Renal cortex interstitium (tissue), 11 donors: ENCODE data around the gene MARCHF6. TPM values are rescaled to one million over a fixed set of nuclear protein-coding genes. Genes with fewer than 3 reads are reported as not detected.
"Not testable (repeated sequence)": the region's sequence is repeated elsewhere in the genome, so short reads cannot be mapped to it uniquely, and the experiment has no call there.

ENCODE experiments used
- DNase-seq, 11 donors: peaks; one replicate each; pipeline ENCODE4 v3.0.0-alpha.2; 2013; ENCODE audit warnings: low read depth in 9 of 11, low spot score in 4 of 11; ENCODE audit errors: extremely low read depth in 1 of 11
- polyA plus RNA-seq, 3 donors: library from polyadenylated mRNA; unstranded; fragments of 120-200 nt; gene quantifications; one replicate each; pipeline ENCODE4 v1.2.1, GENCODE V29; 2013; ENCODE audit not compliant: insufficient read length in 3 of 3

Gene MARCHF6
- polyA plus RNA-seq, 3 donors = 174 to 227 (median 208) TPM

DNA sequence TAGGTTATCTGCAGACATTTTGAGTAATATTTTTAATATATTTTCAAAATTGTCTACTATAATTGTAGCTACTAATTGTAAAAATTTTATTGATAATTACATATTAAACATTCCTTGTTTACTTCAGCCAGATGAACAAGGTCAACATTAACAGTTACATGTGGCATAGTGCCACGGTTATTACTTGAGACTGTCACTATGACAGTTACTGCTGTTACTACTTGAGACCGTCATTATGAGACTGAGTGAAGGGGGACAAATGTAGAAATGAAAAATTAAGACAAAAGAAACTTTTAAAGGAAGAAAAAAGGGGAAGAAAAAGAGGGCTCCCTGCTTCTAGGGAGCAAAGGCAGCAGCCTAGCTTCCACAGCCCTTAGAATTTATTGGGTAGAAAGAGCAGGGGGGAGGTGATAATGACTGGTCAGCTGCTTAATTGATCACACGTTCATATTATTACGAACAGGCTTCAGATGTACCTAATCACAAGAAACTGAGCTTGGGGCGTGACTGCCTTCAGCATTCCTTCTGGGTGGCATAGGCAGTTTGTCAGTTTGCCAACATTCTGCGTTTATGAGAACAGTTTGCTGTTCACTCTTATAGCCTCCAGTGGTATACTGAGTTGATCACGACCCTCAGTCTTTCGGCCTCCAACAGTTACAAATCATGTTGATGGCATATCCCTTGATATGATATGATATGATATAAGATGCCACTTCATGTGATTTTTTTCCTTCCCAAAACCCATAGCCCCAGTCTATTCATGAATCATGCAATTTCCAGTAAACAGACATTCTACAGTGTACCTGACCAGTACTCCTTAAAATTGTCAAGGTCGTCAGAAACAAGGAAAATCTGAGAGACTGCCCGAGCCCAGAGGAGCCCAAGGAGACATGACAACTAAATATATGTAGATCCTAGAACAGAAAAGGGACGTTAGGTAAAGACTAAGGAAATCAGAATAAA, 13.1 kb downstream of the MARCHF6 start:
- DNase-seq = no peak

DNA sequence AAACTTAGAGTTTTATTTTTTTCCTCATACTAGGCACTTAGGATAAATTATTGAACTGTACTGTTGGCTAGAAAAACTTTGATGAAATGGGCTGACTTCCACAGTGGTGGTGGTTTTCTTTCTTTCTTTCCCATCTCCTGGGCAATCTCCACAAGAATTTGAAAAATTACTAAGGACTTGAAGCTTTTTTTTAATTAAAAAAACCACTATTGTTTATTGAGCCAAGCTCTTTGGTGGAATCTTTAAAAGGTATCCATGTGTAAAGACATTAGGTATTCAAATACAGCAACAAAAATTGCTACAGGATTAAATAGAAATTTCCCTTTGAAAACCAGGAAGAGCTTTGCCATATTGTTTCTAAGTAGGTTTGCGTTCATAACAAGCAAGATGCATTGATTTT, 14.1 kb downstream of the MARCHF6 start:
- DNase-seq = no peak

DNA sequence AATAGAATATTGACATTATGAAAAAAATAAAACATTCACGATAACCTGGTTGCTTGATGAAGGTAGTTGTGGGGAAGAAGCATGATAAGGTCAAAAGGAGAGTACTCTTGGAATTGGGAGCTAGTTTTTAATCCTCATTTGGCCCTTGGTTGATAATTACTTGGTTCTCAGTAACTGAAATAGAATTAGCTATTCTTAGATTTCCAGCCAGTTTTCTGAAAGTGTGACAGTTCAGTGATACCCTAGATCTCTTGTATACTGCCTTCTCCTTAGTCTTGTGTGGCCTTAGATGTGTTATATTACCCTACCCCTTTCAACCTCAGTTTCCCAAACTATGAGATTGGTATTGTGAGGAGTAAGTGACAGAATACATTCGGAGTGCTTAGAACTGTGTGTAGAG, 17.4 kb downstream of the MARCHF6 start:
- no peak for DNase-seq

DNA sequence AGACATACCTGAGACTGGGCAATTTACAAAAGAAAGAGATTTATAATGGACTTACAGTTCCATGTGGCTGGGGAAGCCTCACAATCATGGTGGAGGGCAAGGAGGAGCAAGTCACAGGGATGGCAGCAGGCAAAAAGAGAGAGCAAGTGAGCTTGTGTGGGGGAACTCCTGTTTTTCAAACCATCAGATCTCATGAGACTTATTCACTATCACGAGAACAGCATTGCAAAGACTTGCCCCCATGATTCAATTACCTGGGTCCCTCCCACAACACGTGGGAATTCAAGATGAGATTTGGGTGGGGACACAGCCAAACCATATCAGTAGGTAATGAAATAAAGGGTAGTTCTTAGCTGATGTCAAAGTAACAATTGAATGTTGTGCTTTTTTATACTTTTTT, 17.9 kb downstream of the MARCHF6 start:
- not testable (repeated sequence) for DNase-seq

DNA sequence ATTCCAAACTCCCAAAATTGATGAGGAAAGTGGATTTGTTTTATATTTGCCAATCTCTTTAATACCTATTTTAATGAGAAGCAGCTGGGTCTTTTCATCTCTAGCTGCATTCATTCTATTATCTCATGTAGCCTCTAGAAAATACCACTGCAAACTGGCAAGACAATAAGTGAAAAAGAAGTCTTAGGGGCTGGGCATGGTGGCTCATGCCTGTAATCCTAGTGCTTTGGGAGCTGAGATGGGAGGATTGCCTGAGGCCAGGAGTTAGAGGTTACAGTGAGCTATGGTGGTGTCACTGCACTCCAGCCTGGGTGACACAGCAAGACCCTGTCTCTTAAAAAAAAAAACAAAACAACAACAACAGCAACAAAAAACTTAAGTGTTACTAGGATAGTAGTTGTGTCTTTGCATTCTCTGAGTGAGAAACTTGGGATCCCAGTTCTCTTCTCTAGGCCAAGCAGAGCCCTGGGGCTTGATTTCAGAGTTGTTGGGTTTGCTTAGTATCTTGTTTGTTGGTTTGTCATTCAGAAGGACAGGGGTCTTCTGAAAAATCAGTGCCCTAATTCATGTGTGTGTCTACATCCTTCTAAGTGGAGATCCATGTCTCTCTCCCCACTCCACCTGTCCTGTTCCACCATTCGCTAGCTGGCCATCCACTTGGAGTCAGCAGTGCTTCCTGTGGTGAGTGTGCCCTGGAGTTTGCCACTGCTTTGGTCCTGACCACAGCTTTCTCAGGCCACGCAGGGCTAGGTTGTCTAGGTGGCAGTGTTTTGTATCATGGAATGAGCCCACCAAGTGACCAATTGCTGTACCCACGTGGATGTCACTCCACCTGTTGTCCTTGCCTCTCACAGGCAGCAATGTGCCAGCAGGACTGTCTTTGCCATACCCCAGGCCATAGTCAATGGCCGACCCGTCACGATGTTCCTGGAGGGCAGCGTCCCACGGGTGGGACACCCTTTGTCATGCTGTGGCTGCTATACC, 19.5 kb downstream of the MARCHF6 start:
- no peak for DNase-seq

DNA sequence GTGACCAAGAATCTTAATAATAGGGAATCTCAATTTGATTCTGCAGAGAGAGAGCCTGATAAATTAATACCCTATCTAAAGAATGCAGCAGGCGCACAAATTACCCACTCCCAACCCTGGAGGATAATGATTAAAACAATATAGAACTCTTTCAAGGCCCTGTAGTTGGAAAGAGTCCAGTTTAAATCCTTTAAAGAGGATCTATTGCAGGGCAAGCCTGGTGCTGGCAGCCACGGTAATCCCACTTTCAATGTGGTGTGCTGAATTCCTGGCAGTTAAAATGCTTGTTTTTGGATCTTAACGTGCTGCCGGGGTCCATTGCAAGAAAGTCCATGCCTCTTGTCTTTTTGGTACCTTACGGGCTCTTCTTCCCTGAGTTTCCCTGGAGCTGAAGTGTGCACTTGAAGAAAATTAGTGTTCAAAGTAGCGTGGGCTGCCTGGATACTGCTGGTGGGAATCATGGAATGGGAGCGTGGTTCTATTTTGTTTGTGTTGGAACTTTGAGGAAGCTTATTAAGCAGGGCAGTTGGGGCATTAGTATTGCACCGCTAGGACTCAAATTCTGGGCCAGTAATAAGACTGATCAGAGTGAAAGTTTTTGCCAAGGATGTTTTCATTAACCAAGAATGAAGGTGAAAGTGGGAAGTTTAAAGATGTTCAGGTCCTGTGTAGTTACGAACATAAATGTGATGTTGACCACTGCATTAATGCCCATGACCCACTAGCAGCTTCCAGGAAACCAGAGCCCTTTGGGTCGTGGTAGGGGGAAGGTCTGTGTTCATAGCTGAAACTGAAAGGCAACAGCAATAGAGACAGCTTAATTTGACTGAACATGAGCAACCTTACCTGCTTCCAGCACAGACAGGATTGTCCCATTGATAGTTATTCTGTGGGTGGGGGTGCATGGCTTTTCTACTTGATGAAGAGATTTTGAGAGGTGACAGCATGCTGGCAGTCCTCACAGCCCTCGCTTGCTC, 20.8 kb downstream of the MARCHF6 start:
- DNase-seq = no peak

DNA sequence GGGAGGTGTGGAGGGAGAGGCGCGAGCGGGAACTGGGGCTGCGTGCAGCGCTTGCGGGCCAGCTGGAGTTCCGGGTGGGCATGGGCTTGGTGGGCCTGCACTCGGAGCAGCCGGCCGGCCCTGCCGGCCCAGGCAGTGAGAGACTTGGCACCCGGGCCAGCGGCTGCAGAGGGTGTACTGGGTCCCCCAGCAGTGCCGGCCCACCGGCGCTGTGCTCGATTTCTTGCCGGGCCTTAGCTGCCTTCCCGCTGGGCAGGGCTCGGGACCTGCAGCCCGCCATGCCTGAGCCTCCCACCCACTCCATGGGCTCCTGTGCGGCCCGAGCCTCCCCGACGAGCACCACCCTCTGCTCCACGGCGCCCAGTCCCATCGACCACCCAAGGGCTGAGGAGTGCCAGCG, 21.7 kb downstream of the MARCHF6 start:
- not testable (repeated sequence) for DNase-seq

DNA sequence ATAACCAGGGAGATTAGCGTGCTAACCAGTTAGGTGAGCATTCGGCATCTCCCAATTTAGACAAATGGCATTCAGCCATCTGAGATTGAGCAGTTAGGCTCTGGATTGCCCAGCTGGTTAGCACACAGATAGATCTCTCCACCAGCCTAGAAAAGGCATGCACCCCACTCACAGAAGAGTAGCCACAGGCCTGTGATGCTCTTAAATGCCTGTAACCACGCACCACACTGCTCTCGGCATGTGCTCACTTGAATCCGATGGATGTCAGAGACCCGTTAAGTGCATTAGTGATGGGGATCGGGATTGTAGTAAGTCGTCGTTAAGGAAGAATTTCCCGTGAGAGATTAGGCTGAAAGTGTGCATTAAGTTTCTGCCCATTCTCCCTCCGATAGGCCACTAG, 23.0 kb downstream of the MARCHF6 start:
- no peak for DNase-seq

DNA sequence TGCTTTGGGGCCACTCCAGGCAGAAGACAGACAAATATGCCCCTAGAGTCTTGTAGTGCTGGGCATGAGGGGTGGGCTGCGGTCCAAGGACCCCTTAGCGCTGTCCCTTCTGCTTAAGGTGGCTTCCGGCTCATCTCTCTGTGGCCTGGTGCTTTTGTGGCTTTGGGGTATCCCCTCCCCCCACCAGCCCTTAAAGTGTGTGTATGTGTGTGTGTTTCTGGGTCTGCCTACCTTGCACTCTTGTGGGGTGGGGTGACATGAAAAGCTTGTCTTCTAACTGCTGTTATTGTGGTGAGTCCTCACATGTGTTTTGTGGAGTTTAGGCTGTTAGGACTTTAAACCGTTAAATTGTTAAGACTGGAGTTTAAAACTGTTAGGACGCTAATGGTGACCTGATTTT, 23.6 kb downstream of the MARCHF6 start:
- no peak for DNase-seq

DNA sequence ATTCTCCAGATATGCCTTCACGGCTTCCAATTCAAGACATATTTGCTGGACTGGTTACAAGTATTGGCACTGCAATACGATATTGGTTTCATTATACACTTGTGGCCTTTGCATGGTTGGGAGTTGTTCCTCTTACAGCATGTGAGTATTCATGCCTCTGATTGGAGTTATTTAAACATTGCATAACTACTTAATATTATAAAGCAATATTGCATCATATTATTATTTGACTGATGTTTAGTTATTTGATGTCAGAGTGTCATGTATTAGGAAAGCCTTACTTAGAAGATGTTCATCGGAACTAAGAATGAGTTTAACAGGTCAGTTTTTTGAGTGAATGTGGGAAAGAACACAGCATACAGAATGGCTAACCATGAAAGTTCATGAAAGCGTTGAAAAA, 28.3 kb downstream of the MARCHF6 start:
- no peak for DNase-seq

DNA sequence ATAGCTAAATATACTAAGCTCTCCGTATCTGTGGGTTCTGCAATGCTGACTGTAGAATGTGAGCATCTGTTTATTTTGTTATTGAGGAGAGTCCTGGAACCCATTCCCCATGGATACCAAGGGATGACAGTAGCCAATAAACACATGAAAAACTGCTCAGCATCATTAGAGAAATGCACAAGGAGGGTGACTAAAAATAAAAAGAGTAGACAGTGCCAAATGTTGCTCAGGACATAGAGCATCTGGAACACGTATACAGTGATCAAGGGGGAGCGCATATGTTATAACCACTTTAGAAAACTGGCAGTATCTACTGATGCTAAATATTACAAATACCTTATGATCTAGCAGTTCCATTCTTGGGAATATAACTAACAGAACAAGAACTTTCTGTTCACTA, 31.0 kb downstream of the MARCHF6 start:
- DNase-seq = no peak

DNA sequence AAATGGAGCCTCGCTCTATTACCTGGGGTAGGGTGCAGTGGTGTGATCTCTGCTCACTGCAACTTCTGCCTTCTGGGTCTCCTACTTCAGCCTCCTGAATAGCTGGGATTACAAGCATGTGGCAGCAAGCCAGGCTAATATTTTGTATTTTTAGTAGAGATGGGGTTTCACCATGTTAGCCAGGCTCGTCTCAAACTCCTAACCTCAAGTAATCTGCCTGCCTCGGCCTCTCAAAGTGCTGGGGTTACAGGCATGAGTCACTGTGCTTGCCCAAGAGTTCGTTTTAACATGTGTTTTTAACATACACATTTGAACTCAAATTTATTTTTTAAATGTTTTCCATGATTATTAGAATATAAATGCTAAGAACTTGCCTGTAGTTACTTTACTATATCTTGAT, 34.2 kb downstream of the MARCHF6 start:
- DNase-seq = no peak

DNA sequence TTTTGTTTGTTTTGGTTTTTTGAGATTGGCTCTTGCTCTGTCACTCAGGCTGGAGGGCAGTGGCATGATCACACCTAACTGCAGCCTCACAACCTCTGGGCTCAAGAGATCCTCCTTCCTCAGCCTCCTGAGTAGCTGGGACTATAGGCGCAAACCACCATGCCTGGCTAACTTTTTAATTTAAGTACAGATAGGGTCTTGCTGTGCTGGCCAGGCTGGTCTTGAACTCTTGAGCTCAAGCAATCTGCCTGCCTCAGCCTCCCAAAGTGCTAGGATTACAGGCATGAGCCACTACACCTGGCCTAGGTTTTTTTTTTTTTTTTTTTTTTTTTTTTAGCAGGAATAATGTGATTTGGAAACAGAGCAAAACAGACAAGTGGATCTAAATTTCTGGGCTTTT, 37.6 kb downstream of the MARCHF6 start:
- DNase-seq = no peak

DNA sequence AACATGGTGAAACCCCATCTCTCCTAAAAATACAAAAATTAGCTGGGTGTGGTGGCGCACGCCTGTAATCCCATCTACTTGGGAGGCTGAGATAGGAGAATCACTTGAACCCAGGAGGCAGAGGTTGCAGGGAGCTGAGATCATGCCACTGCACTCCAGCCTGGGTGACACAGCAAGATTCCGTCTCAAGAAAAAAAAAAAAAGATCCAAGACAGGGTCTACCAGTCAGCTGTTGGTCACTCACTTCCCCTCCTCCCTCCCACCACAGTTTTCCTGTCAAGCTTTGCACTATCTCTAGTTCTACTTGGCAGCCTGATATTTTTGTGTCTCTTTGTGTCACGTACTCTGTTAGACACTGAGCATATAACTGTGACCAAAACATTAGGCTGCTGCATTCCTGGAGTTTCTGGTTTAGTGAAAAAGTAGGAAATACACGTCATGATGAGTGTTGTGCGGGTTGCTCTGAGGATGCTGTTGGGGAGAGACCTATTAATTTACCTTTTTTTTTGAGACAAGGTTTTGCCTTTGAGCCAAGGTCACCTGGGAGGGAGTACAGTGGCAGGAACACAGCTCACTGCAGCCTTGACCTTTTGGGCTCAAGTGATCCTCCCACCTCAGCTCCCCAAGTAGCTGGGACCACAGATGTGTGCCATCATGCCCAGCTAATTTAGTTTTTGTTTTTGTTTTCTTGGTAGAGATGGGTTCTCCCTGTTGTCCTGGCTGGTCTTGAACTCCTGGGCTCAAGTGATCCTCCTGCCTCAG, 39.3 kb downstream of the MARCHF6 start:
- DNase-seq = not testable (repeated sequence)

DNA sequence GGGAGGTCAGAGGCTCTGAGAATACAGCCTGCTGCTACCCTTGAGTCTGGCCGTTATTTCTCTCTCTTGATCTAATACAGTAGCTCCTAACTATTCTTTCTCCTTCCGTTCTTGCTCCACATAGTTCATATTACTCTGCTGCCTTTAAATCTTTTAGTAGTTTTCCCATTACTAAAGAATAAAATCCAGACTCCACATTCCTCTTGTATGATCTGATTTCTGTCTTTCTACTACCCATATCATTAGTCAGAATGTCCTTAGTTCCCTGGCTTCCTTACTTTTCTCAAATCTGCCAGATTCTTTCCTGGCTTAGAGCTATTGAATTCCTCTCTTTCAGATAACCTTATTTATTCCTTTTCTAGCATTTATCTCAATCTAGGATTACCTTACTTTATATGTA, 40.0 kb downstream of the MARCHF6 start:
- no peak for DNase-seq

DNA sequence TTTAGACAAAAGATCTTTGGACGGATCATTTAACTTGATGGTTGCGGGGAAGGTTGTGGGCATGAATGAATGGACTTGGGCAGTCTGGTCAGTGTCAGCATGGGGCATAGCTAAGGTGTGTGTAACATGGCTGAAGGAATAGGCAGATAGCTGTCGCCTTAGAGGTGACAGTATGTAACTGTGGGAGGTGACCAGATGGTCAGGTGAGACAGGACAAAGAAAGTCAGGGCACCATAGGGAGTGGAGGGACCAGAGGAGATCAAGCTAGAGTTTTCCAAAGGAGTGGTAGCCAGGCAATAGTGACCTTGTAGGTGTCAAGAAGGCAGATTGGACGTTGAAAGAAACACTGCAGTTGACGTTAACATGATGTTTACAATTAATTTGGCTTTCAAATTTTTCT, 43.1 kb downstream of the MARCHF6 start:
- DNase-seq = no peak

DNA sequence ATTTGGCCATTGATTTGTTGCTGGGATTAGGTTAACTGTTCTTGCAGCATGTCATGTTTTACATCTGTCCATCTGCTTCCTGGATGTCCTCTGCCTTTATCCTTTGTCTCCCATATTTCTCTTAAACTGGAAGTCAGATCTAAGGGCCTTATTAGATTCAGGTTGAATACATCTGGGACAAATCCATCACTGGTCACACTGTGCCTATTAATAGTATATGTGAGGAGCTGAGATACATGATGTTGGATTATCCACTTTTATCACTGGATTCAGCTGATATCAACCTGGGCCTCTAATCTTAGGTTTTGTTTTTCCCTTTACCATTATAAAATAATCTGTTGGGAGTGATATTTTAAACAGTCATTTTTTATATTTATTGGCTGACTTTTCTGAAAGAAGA, 46.3 kb downstream of the MARCHF6 start:
- no peak for DNase-seq

DNA sequence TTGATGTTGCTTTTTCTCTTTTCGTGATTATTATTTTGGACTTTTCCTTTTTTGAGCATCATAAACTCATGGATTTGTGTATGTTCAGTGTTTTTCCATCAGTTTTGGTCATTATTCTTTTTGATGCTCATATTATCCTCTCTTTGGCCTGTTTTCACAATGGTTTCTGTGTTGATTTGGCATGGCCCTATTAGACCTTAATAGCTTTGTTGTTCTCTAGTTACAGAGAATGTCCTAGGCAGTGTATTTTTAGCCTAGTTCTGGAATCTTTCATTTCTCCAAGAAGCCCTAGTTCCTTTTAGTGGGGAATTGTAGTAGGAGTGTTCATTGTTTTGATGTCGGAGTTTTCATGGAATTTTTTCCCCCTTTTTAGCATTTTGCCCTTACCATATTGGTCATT, 46.9 kb downstream of the MARCHF6 start:
- DNase-seq = no peak
